NB4 (cell line): Measurements from ENCODE around the gene MUC5B.

Experiments used
- DNase-seq: peaks from one replicate; pipeline ENCODE4 v3.0.0; 2010; ENCODE audit warnings: low read depth
- H3K4me3 ChIP-seq: one replicate; pipeline ENCODE4 v1.5.1; 2011; ENCODE audit warnings: mild to moderate bottlenecking, low read depth, low read length, moderate library complexity
- MYC ChIP-seq: IDR thresholded peaks from 2 replicates; pipeline ENCODE4 v1.6.1; 2011; ENCODE audit warnings: low read depth, low read length
- POLR2A ChIP-seq: IDR thresholded peaks from 2 replicates; pipeline ENCODE4 v1.6.1; 2011; ENCODE audit warnings: mild to moderate bottlenecking; ENCODE audit not compliant: insufficient read length; ENCODE audit errors: extremely low read depth
- TF ChIP-seq, protein P1 (sequence below): IDR thresholded peaks from one replicate; pipeline ENCODE4 v1.5.1; 2012; ENCODE audit warnings: low read depth, low read length
- TF ChIP-seq, protein P2 (sequence below): IDR thresholded peaks from 2 replicates; pipeline ENCODE4 v1.6.1; 2011; ENCODE audit warnings: low read depth, low read length

The MUC5B gene

DNA sequence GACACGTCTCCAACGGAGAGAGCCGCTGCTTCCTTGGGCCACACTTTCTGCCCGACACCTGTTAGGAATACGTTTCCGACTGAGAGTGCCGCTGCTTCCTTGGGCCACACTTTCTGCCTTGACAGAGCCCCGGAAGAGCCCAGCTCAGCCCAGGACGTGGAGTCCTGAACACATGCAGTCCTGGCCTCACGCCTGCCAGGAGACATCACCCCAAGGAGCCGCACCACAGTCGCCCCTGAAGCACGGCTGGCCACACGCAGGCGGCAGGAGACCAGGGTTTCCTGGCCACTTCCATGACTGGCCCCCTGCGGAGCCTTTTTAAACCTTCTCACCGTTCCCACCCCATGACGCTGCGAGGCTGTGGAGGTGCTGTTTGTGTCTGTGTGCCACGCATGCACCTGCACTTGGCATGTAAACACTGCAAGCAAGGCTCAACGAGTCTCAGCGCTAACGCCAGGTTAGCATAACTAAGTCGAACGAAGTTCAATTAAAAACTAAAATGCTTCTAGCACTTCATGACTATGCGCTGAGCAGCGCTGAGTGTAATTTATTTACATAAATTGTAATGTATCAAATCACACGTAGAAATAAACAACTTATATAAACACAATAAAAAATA is 77.8 kb downstream of the MUC5B start:
- no peak overlapping the region for H3K4me3 ChIP-seq
- DNase-seq = no peak
- TF ChIP-seq, protein P1, sequence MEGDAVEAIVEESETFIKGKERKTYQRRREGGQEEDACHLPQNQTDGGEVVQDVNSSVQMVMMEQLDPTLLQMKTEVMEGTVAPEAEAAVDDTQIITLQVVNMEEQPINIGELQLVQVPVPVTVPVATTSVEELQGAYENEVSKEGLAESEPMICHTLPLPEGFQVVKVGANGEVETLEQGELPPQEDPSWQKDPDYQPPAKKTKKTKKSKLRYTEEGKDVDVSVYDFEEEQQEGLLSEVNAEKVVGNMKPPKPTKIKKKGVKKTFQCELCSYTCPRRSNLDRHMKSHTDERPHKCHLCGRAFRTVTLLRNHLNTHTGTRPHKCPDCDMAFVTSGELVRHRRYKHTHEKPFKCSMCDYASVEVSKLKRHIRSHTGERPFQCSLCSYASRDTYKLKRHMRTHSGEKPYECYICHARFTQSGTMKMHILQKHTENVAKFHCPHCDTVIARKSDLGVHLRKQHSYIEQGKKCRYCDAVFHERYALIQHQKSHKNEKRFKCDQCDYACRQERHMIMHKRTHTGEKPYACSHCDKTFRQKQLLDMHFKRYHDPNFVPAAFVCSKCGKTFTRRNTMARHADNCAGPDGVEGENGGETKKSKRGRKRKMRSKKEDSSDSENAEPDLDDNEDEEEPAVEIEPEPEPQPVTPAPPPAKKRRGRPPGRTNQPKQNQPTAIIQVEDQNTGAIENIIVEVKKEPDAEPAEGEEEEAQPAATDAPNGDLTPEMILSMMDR = no peak
- no peak for TF ChIP-seq POLR2A
- TF ChIP-seq, protein P2, sequence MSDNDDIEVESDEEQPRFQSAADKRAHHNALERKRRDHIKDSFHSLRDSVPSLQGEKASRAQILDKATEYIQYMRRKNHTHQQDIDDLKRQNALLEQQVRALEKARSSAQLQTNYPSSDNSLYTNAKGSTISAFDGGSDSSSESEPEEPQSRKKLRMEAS = no peak
- TF ChIP-seq MYC = no peak

DNA sequence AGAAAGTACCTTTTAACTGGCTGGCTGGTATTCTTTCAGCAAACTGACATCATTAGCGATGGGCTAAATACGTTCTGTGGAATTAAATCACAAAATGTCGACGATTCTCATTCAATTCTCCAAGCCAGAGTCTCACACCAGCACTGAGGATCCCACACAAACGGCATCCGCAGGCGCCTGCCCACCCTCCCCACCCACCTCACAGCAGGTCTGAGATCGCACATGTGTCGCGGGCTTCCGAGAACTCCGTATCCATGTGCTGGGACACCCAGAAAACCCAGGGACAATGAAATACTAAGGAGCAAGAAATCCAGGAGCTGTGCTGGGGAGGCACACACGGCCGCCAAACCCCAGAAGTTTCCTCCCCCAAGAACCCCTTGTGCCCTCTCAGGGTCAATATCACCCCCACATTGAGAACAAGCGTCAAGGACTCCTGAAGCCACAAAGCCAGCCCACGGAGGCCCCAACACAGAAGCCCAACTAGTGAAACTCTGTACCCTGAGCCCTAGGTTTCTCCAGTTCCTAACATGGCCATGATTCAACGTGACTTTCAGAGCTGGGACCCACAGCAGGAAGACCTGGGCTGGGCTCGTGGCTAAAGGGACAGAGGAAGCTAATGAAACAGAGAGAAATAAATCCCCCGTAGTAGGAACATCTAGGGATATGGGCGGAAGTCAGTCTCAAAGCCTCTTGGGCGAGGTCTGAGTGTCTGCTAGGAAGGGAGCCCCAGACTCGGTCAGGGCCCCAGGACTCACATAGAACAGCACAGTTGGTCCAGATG is 78.5 kb downstream of the MUC5B start:
- no peak overlapping the region for H3K4me3 ChIP-seq
- TF ChIP-seq, protein P1 = no peak
- TF ChIP-seq MYC (no peak), POLR2A (no peak)
- TF ChIP-seq, protein P2 = no peak
- DNase-seq = peak; percentile 19

DNA sequence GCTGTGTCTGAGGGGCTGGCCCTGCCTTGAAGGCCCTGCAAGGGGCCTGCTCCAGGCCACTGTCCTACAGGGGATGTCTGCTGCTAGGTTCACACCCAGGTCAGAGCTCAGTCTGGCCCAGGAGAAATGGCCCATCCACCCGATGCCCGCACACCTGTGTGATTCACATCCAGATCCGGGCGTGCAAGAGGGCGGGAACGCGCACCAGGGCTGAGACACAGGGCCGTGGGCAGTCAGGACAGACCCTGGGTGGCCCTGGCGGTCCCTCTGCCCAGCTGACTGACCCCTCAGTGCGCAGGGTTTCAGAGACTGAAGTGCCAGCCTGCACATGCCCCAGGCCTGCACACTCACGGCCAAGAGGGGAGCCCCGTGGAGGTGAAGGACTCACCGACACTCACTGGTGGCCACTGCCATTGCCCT is 79.2 kb downstream of the MUC5B start:
- DNase-seq = no peak
- H3K4me3 ChIP-seq = no peak overlapping the region
- TF ChIP-seq, protein P2 = no peak
- TF ChIP-seq, protein P1 = no peak
- no peak for TF ChIP-seq MYC
- TF ChIP-seq POLR2A = no peak

DNA sequence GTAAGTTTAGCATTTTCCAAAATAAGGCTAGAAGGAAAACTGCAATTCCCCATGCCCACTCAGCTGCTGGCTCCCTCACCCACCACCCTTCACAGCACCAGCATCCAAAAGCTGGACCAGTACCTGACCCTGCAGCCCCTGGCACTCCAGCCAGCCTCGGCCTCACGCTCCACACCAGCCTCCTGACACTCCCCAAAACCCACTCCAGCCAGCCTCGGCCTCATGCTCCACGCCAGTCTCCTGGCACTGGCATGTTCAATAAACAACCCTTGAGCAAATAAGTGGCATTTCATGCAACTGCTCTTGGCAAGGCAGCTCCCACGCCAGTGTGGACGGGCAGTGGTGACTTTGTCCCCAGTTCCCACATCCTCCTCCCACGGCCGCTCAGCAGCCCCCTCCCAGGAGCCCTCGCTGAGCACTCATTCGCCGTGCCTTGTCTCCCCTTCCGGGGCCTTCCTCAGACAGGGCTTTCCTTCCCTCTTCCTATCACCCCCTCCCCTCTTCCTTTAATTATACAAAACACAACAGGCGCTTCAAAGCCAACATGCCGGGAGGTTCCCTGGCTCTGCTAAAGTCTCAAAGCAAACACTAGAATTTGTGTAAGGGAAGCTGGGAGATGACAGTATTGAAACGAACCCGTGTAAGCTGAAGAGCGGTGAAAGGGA is 79.7 kb downstream of the MUC5B start:
- TF ChIP-seq POLR2A (no peak), MYC (no peak)
- TF ChIP-seq, protein P2 = no peak
- TF ChIP-seq, protein P1 = no peak

DNA sequence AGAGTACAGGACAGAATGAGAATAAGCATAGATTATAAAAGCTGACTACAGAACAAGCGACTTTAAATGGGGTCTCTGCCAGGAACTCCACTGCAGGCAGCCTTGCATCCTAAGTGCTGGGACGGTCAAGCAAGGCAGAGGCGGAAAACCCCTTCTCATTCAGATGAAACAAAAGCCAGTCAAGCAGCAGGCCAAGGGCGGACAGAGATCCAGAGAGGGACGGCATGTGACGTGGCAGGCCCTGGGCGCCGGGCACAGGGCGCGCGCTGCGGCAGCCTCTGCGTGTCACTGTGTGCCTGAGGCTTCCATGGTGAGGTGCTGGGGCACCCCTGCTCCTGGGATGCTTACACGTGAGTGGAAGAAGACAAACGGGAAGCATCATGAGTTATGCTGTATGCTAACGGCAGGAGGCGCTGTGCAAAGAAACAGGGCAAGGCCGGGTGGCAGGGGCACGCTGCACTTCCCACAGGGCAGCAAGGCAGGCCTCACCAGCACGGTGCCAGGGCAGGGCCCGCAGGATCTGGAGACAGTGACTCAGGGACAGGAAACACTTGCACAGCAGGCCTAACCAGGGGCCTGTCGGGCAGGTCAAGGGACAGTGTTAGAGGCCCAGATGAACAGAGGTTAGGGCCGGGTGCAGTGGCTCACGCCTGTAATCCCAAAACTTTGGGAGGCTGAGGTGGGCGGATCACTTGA is 80.4 kb downstream of the MUC5B start:
- DNase-seq = peak; percentile 22
- no peak for TF ChIP-seq POLR2A
- no peak overlapping the region for H3K4me3 ChIP-seq

More for the DNA sequence above, 79.7 kb downstream of the MUC5B start:
- H3K4me3 ChIP-seq = no peak overlapping the region
- DNase-seq = no peak

DNA sequence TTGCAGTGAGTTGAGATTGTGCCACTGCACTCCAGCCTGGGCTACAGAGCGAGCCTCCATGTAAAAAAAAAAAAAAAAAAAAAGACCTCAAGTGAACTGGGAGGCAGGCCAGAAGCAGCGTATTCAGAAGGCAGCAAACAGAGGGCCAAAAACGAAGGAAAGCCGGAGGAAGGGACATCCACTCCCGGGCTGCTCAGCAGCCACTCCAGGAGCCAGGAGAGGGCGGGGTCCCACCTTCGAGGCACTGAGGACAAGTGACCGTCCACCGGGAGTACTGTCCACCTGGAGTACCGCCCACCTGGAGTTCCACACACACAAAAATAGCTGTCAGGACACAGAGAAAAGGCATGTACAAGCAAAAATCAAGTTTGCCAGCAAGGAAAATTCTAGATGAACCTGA is 81.1 kb downstream of the MUC5B start:
- no peak for DNase-seq
- no peak overlapping the region for H3K4me3 ChIP-seq
- TF ChIP-seq, protein P2 = no peak
- TF ChIP-seq, protein P1 = no peak
- TF ChIP-seq POLR2A (no peak), MYC (no peak)
